HG02884 (cell line): ENCODE results near the gene CFAP157.
"Not testable (repeated sequence)": the region's sequence is repeated elsewhere in the genome, so short reads cannot be mapped to it uniquely, and the experiment has no call there.

Experiments used
- ATAC-seq: cut with Tn5 transposase; IDR thresholded peaks from one replicate; pipeline ENCODE4 v1.9.1; 2021; ENCODE audit warnings: mild to moderate bottlenecking, moderate library complexity; ENCODE audit not compliant: unreplicated experiment

The CFAP157 gene

DNA sequence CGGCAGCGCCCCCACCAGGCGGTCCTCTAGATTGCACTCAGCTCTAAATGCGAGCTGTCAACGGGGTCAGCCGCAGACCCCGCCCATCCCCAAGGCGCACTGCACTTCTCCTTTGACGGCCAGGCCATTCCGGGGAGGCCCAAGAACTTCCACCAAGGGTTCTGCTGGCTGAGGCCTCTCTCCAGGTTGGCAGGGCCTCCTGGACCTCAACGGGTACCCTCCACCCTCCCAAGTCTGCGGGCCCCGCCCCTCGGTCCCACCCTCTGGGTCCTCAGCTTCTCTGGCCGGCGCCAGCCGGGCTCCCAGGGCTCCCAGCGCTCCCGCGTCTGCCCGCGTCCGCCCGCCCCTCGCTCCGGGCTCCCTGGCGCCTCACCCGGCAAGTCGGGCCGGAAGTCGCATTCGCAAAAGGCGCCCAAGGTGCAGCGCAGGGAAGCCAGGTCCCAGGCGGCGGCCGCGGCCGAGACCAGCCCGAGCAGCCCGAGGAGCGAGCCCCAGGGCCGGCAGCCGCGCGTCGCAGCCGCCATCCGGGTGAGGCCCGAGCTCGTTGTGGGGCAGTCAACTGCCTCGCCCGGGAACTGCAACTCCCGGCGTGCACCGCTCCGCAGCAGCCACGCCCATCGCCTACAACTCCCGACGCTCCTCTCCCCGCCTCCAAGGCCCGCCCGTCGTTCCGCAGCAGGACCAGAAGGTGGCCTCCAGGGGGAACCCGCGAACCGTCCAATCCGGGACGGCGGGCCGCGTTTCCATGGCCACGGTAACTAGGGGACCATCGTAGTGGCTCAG lies 28.1 kb downstream of the CFAP157 start, which contains the start of gene TOR2A:
Gene TOR2A (minus strand): TSS at position 548 of the 783 bp plus-strand sequence. CDS start 24 bp downstream, at position 524.
- ATAC-seq = peak; percentile 80

DNA sequence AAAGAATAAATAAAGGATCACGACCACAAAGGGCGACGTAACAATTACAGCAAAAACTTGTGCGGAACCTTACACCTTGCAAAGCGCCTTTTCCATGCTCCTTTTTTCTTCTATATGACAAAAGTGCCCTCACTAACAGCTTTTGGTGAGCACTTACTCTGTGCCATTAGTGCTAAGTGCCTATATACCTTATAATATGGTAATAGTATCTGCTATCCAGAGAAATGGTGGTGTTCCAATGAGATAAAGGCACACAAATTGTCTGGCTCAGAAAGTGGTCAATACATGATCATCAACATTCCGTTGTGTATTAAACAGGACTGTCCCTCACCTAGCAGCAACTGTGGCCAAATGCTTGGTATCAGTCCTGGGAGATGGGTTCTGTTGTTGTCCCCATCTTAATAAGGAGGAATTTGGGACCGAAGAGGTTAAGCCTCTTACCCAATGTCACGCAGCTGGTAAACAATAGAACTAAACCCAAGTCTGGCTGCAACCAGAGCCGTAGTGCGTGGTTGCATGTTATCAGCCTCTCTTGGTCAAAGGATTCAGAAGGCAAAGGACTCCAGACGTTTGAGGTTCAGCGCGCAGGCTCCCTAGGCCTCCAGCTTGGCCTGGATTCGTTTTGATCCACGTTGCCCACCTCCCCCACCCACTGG lies 28.9 kb downstream of the CFAP157 start:
- ATAC-seq = peak; percentile 11

DNA sequence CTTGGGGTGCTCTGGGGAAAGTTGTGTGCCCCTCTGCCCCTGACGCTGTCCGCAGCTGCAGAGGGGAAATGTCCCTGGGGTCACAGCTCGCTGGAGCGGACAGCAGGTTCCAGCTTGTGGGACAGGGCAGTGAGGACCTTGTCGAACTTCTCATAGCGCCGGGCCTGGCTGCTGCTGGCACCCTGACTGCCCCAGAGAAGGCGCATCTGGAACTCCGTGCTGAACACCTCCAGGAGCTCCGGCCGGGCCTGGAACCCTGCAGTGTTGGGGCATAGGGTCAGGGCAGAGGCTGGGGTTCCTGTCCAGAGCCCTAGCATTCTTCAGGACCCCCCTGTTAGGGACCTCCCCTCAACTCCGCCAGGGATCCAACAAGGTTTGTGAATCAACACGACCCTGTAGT lies 31.9 kb downstream of the CFAP157 start:
- ATAC-seq = no peak

DNA sequence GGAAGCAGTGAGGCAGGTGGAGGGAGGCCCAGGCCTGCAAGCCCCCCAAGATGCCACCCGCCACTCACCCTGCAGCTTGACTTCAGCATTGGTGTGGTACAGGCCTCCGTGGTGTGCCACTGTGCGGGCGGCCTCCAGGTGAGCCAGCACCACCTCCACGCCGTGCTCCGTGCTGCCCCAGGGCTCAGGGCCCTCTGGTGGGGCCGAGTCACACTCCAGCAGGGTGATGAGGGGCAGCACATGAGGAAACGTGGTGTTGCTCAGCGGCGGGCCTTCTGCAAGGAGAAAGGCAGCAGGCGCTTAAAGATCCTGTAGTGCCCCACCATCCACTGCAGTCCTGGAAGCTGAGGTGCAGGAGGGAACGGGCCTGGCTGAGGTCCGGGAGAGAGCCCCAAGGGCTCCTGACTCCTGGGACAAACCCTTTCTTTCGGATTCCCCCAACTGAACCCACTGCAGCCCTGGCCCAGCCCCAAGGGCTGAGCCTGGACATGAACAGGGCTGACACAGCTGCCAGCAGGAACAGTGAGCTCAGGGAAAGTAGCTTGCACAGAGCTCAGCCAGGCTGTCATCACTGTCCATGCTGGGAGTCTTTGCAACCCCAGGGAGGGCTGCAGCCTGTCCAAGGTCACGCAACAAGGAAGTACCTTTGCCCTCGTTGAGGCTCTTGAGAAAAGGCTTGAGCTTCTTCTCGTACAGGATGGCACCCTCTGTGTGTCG lies 33.0 kb downstream of the CFAP157 start:
- no peak for ATAC-seq

DNA sequence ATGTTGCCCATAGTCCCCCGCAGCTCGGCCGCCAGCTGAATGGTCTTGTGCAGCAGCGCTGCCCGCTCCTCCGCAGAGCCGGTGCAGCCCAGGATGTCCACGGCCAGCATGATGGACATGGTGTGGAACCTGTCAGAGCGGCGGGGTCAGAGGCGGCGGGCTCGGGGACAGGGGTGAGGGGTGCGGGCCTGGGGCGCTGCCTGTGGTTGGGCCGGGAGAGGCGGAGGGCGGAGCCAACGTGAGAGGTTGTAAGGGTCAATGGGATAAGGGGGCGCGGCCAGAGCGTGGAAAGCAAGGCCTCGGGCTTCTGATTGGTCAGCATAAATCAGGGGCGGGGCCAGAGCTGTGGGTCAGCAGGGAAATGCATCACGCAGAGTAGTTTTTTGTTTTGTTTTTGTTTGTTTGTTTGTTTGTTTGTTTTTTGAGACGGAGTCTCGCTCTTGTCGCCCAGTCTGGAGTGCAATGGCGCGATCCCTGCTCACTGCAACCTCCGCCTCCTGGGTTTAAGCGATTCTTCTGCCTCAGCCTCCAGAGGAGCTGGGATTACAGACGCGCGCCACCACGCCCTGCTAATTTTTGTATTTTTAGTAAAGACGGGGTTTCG lies 35.1 kb downstream of the CFAP157 start:
- no peak for ATAC-seq

DNA sequence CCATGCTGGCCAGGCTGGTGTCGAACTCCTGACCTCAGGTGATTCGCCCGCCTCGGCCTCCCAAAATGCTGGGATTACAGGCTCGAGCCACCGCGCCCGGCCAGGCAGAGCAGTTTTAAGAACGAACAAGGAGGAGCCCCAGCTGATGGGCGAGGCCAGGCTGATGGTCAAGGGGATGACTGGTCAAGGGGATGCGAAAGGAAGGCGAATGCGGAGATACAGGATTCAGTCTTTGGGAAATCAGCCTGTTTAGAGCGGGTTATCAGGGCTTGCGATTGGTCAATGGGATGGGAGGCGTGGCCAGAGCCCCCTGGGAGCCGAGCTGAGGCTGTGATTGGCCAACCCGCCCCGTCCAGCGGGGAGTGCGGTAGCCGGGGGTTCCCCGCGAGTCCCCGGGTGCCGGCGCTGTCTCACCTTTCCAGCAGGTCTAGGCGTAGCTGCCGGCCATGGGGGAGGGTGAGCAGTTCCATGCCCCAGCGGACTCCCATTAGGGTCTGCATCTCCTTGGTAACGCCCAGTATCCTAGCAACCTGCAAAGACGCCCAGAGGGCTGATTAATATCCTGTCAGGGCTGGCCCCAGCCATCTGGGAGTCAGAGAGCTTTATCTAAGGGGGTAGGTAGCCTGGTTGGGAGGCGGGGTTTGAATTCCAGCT lies 35.8 kb downstream of the CFAP157 start:
- no peak for ATAC-seq

DNA sequence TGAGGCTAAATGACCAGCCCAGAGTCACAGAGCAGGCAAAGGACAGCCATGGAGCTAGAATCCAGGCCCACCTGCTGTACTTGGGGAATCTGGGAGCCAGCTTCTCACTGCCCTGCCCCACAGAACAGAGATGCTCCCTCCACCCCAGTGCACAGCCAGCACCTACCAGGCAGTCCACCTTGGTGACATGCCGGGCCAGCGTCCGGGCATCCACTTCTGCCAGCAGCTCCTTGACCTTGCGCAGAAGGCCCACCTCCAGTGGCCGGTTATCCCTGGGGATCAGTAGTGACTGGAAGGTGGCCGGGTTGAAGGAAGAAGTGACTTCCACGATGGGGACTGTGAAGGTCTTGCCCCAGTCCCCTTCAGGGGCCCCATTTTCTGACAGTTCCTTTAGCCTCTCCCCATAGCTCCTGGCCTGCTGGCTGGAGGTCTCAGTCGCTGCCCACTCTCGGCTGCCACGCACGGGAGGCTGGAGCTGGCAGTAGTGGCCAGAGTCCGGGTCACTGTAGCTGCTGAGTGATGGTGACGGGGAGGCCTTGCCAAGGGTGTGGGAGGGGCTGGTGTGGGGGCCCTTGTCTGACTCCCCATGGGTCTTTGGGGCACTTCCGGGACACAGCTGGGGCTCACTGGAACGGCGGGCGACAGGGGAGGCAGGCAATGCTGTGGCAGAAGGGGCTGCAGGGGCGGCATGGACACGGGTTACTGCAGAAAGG lies 37.8 kb downstream of the CFAP157 start:
- ATAC-seq = no peak

DNA sequence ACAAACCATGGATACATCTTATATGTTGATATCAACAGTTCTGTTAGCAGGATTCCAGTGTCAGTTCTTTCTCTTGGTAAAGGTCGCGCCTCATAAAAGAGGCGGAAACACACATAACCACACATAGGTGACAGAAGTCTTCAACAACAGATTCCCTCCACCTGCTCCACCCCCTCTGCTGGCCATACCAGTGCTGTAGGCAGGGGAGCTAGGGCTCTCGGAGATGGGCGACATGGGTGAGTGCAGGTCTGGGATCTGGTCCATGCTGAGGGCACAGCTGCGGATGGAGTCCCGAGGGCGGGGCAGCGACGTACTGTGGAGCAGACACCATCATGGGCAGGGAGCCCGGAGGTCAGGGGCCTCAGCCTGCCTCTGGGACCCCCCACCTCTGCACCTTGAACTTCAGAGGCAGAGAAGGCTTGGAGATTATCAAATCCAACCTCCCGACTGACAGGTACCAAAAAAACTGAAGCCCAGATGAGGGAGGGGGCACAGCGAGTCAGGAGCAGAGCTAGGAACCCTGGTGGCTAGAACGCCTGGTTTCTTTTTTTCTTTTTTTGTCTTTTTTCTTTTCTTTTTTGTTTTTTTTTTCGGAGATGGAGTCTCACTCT lies 40.3 kb downstream of the CFAP157 start:
- no peak for ATAC-seq

DNA sequence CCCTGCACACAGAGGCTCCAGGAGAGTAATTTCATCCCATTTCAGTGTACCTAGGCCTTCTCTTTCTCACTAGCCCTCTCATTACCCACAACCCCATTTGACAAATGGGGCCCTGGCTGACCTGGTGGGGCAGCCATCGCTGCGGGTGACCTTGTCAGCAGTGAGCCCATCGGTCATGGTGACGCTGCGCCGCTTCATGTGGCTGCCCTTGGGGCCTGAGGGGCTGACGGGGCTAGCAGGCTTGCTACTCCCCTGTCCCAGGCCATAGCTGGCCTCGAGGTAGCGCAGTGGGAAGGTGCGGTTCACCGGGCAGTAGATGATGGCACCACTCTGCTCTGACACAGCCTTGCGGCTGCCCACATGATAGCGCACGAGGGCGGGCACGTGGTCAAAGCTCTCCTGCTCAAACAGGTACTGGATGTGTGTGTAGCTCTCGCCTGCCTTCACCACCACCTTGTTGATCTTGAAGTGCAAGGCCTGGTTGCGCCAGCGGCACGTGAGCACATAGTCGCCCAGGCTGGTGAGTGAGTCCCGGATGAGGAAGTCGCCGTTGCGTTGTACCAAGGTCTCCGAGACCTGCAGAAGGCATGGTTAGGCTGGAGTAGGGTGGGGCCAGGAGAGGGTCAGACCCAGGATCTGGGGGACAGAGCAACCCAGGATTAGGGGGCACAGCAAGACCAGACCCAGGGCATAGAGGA lies 42.5 kb downstream of the CFAP157 start:
- no peak for ATAC-seq

DNA sequence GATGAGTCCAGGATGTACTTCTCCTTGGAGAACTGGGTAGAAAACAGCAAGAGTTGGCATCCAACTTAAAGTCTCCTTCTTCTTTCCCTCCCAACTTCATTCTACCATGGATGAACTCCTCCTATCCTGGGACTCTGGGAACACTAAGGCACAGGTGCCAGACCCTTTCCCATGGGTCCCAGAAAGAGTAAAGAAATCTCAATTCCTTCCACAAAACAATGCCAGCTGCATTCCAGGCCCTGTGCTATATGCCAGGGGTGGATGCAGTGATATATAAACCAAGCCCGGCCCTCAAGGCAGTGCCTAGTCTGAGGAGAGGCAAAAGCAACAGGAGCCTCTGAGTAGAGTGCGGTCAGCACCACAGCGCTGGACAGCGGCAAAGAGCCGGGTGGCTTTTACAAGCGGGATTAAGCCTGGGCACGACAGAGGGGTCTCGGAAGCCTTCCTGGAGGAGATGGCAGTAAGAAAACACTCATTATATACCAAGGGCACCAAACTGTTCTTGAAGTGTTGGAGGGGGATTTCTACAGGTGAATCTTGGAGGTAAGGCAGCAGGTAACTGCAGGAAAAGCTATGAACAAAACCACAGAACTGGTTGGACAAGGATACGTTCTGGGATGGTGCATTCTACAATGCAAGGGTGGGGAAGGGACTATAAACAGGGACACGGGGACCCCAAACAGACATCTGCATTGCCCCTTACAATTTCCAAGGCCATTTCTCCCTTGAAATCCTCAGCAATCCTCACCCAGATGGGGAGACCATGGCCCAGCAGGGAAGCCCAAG lies 44.7 kb downstream of the CFAP157 start:
- ATAC-seq = no peak

DNA sequence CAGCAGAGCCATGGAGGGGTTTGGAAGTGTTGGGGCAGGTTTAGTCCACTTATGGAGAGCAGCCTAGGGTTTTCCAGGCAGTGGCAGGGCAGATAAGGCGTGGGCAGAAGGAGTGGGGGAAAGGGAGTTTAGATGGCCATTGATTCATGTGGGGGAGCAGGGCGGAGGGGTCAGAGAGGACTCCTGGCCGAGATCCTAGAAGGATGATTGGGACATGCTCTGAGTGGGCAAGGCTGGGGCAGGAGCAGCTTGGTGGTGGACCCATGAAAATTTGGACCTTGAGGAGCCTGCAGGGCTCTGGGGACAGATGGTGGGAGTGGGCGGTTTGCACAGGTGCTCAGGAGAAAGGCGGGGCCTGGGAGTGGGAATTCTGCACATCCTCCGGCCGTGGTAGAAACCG lies 46.4 kb downstream of the CFAP157 start:
- ATAC-seq = no peak

DNA sequence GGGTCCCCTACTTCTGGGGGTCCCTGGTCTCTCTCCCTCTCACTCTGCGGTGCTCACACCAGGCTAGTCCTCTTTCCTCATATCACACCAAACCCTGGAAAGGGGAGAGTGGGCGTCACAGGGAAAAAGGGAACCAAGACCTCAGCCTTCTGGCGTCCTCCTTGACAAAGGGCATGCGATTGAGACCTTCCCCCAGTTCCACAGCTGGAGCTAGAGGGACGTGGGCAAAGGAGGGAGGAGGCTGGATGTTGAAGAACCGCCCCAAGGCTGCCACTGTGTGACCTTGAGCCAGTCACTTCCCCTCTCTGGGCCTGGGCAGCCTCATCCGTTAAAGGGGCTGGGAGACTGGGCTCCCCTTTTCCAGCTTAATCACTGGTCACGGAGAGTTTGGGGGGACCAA lies 46.8 kb downstream of the CFAP157 start:
- ATAC-seq = no peak

DNA sequence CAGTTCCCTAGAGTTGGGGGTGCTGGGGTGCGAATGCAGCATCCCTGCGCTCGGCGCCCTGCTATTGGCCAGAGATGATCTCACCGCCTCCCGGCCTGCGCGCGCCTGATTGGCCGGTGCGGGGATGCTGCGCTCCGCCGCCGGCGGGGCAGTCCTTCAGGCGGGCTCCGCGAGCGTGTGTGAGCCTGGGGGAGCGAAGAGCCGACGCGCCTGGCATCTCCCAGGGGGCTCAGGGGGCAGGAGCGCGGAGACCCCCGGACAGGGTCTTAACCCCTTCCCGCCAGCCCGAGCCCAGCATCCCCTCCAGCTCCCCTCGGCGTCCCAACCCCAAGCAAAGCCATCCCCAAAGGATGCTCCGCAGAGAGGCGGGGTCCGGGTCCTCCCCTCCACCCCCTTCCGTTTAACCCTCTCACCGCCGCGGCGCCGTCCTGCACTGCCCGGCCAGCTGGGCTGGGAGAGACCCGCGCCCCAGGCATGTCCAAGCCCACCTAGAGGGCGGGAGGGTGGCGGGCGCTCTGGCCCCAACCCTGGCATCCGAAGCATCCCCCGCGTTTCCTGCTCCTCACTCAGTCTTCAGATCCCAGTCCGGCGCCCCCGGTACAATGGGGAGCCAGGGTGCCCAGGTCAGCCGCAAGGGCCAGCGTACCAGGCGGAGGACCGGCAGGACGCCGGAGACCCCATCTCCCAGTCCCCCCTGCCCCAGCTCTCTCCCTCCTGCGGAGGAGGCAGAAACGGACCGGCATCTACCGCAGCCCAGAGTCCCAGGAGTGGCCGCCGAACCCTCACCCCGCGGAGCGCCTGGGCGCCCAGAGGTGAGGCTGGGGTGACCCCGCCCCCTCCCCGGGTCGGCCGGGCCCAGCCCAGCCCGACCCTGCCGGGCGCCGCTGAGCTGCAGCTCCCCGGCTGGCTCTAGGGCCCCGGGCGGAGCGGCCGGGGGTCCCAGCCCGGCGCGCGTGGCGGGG lies 47.6 kb downstream of the CFAP157 start:
- no peak for ATAC-seq

DNA sequence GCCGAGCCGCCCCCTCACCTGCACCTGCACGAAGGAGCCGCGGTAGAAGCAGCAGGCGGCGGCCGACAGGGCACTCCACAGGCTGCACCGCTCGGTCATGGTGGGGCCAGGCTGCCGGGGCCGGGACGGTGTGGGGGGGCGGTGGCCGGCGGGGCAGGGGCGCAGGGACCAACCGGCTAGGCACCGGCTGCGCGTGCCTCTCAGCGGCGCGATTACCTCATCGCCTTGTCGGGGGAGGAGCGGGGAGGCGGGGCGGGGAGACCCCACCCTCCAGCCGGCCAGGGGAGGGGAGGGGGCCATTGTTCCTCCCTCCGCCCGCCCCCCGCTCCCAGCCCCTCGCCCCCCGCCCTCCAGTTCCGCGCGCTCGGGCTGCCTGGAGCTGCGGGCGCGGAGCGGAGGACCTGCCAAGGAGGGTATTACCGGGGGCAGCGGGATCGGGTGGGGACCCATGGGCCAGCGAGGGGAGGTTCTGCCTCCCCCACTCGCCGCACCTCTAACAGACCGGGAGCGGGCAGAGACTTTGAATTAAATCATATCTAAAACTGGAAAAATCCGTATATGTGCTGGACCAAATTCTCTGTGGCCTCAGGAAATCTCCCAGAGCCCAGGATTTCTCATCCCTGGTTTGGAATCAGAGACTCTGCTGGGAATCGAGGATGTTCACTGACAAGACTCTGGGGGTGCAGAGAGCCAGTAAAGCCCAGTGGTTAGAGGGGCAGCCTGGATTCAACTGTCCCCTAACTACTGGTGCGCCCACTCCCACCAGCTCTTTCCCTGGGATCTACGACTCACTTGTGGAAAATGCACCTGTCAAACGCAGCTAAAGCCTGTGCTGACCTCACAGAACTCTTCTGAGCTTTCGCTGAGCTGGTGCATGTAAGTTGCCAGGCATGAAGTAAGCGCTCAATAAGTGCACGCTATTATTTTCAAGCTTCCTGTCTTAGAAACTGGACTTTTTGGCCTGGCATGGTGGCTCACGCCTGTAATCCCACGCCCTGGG lies 48.6 kb downstream of the CFAP157 start:
- ATAC-seq = no peak

DNA sequence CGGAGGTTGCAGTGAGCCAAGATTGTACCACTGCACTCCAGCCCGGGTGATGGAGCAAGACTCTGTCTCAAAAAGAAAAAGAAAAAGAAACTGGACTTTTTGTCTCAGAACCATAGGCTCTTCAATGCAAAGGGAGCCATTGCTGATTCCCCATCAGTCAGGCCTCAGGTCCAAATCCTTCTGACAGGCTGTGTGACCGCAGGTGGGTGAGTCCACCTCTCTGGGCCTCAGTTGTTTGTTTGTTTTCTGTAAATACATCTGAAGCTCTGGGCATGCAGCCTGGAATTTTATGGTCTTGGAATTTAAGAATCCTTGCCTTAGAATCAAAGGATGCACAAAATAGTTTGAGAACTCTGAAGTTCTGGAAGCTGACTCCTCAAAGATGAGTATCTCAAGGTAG lies 49.4 kb downstream of the CFAP157 start:
- no peak for ATAC-seq

DNA sequence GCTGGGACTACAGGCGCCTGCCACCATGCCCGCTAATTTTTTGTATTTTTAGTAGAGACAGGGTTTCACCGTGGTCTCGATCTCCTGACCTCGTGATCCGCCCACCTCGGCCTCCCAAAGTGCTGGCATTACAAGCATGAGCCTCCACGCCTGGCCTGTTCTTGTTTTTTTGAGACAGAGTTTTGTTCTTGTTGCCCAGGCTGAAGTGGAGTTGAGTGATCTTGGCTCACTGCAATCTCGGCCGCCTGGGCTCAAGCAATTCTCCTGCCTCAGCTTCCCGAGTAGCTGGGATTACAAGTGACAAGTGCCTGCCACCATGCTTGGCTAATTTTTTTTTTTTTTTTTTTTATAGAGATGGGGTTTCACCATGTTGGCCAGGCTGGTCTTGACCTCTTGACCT lies 50.0 kb downstream of the CFAP157 start:
- ATAC-seq = not testable (repeated sequence)
